ENCODE results near the gene A3GALT2. TPM values are rescaled to one million over a fixed set of nuclear protein-coding genes. Genes with fewer than 3 reads are reported as not detected.

The A3GALT2 gene
- total RNA-seq, 1 experiment from 2014 or later, result not detected

- ATAC-seq (no peak), DNase-seq (ENCODE audit: low read depth, low spot score) (no peak)
- Histone ChIP-seq H3K9me3 (ENCODE audit: control insufficient read depth, insufficient read depth, low read depth, low read length) (no peaks in the 10 kb centered on the region), H3K27me3 (ENCODE audit: control insufficient read depth, insufficient read depth, low read length) (no peaks in the 10 kb centered on the region), H3K4me1 (ENCODE audit: control insufficient read depth, insufficient read depth, low read length) (no peaks in the 10 kb centered on the region), H3K27ac (ENCODE audit: low read length) (no peak overlapping the region), H3K36me3 (ENCODE audit: control insufficient read depth, insufficient read depth, low read length) (no peaks in the 10 kb centered on the region), H3K4me3 (ENCODE audit: low read depth in 2 of 2, low read length in 2 of 2) (no peak overlapping the region)
- in situ Hi-C loops (cut with HindIII; ENCODE audit: low pct_unique_long_range_greater_than_20kb, low sequenced_read_pairs), result no loop called here
- BruUV-seq (replicated peaks), result no TSS peak
- CTCF ChIA-PET, result interaction anchor here (0.6 kb wide), 1 partner anchor 83 kb away, joined by 3 read pairs; no protein-coding TSS in a partner anchor
- TF ChIP-seq SIN3A (IDR thresholded peaks at IDR 0.05; ENCODE audit: borderline replicate concordance, insufficient read depth, low read depth, low read length) (no peak), TCF7L2 (IDR thresholded peaks at IDR 0.05; ENCODE audit: low read depth, low read length) (no peak), POLR2AphosphoS5 (IDR thresholded peaks at IDR 0.05; ENCODE audit: low read depth, low read length) (no peak), REST (IDR thresholded peaks at IDR 0.05; ENCODE audit: insufficient read depth in 1 of 2, low read depth in 2 of 2, low read length in 1 of 2) (no peak), CTCF (IDR thresholded peaks at IDR 0.05) (no peak)
- intact Hi-C loops (cut with micrococcal nuclease; ENCODE audit: unreplicated experiment), result no loop called here
- POLR2A ChIA-PET, result no interaction called here
Observed at GRCh38 chr1:33301273-33301984, 19.5 kb downstream of the A3GALT2 start.

- Histone ChIP-seq H3K27ac (ENCODE audit: low read length) (no peak overlapping the region), H3K36me3 (ENCODE audit: control insufficient read depth, insufficient read depth, low read length) (no peaks in the 10 kb centered on the region), H3K4me1 (ENCODE audit: control insufficient read depth, insufficient read depth, low read length) (0 out of 2 replicates have a peak, but pooled peaks cover 3% of the 10 kb centered on the region), H3K4me3 (ENCODE audit: low read depth in 2 of 2, low read length in 2 of 2) (no peak overlapping the region), H3K9me3 (ENCODE audit: control insufficient read depth, insufficient read depth, low read depth, low read length) (no peaks in the 10 kb centered on the region), H3K27me3 (ENCODE audit: control insufficient read depth, insufficient read depth, low read length) (no peaks in the 10 kb centered on the region)
- CTCF ChIA-PET, result interaction anchor here (0.6 kb wide), 1 partner anchor 82 kb away, joined by 3 read pairs; no protein-coding TSS in a partner anchor
- TF ChIP-seq SIN3A (IDR thresholded peaks at IDR 0.05; ENCODE audit: borderline replicate concordance, insufficient read depth, low read depth, low read length) (no peak), CTCF (IDR thresholded peaks at IDR 0.05) (no peak), POLR2AphosphoS5 (IDR thresholded peaks at IDR 0.05; ENCODE audit: low read depth, low read length) (no peak), REST (IDR thresholded peaks at IDR 0.05; ENCODE audit: insufficient read depth in 1 of 2, low read depth in 2 of 2, low read length in 1 of 2) (no peak), TCF7L2 (IDR thresholded peaks at IDR 0.05; ENCODE audit: low read depth, low read length) (no peak)
- no peak for ATAC-seq
- in situ Hi-C loops (cut with HindIII; ENCODE audit: low pct_unique_long_range_greater_than_20kb, low sequenced_read_pairs) (no loop called here), intact Hi-C loops (cut with micrococcal nuclease; ENCODE audit: unreplicated experiment) (no loop called here)
- no TSS peak for BruUV-seq (replicated peaks)
- DNase-seq (ENCODE audit: low read depth, low spot score), result no peak
- POLR2A ChIA-PET, result no interaction called here
Observed at GRCh38 chr1:33300673-33301072, 20.2 kb downstream of the A3GALT2 start.
